GM10266 (cell line): Measurements from ENCODE around the gene DLGAP4.

Source experiments
- DNase-seq: peaks from one replicate; pipeline ENCODE4 v3.0.0; 2012; ENCODE audit errors: extremely low spot score
- TF ChIP-seq, protein P1 (sequence below): IDR thresholded peaks from 2 replicates; pipeline ENCODE4 v1.5.1; 2012; ENCODE audit warnings: mild to moderate bottlenecking, low read depth; ENCODE audit not compliant: control insufficient read depth, insufficient read depth; ENCODE audit errors: missing control alignments

The DLGAP4 gene

GRCh38 chr20:36460648-36461599 is 154.8 kb downstream of the DLGAP4 start:
- TF ChIP-seq, protein P1, sequence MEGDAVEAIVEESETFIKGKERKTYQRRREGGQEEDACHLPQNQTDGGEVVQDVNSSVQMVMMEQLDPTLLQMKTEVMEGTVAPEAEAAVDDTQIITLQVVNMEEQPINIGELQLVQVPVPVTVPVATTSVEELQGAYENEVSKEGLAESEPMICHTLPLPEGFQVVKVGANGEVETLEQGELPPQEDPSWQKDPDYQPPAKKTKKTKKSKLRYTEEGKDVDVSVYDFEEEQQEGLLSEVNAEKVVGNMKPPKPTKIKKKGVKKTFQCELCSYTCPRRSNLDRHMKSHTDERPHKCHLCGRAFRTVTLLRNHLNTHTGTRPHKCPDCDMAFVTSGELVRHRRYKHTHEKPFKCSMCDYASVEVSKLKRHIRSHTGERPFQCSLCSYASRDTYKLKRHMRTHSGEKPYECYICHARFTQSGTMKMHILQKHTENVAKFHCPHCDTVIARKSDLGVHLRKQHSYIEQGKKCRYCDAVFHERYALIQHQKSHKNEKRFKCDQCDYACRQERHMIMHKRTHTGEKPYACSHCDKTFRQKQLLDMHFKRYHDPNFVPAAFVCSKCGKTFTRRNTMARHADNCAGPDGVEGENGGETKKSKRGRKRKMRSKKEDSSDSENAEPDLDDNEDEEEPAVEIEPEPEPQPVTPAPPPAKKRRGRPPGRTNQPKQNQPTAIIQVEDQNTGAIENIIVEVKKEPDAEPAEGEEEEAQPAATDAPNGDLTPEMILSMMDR, result no peak
- peak; percentile 97 for DNase-seq

GRCh38 chr20:36461600-36462439 is 155.7 kb downstream of the DLGAP4 start:
- peak; percentile 55 for DNase-seq
- TF ChIP-seq, protein P1, result no peak

GRCh38 chr20:36462440-36463211 is 156.5 kb downstream of the DLGAP4 start:
- DNase-seq, result no peak
- TF ChIP-seq, protein P1, result no peak

DNA sequence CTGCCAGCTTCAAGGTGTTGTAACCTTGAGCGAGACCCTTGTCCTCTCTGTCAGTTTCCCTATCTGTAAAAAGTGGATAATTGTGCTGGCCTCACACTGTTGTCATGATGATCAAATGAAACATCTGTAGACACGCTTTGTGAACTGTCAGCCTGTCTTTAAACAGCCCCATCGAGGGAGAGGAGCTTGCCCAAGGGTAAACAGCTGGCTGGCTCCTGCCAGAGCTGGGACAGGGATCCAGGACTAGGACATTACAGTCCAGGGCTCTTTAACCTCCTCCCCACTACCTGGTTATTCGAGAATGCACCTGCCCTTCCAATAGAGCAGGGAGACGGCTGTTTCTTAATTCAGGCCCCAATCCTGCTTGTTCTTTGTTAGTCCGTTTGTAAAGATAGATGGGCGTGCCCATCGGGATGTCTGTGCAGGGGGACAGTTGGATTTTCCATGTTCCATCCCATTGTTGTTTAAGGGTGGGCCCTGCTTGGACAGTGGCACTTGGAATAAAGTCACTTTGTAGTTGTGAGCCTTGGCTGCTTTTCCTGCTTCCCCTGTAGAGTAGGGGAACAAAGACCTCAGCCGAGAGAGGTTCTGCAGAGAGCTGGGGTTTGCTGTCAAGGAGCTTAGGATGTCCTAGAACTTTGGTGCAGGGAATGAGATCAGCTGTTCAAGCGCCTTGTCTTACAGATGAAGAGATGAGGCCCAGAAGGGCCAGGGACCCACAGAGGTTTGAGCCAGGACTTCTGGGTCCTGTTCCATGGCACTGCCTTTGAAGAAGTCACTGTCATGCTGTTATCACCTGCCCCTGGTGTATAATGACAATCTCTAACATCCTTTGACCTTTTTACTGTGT is 157.3 kb downstream of the DLGAP4 start:
- TF ChIP-seq, protein P1, result no peak
- DNase-seq, result no peak

DNA sequence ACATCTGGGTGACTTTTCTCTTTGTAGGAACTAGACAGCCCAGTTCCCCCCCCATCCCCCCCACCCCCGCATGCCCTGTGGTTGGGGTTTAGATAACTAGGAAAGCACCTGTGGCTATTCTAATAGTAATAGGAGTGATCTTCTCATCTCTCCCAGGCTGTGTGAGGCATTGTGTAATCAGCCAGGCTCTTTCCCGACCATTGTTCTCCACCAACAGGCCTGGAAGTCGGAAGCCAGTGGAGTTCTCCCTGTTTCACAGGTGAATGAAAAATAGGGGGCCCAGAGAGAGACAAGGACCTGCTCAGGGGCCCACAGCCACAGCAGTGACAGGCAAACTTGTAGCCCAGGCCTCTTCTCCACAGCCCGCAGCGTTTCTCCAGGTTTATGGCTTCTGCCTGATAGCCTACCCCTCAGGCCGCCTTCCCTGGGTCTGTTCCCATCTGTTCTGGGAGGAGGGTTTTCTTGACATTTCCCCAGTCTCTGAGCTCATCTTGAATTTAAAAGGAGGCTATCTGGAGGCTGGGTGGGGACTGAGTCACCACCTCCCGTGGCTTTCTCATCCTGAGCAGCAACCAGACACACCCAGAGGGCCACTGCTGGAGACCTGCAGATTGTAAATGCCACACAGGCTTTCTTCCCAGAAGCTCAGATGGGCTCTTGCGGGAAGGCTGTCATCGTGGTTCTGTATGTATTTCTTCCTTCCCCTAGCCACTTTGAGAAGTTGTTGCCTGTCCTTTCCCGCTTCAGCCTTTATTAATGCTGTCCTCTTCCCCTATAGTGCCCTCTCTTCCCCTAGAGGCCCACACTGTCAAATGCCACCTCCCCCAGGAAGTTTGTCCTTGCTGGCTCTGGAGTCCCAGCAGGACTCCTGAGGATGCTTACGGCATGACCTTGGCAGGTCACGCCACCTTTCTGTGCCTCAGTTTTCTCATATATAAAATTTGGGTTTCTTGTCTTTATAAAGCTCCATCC is 159.3 kb downstream of the DLGAP4 start:
- TF ChIP-seq, protein P1, result no peak
- DNase-seq, result peak; percentile 56
